Panc1 (cell line): ENCODE data around the gene ZNF580. TPM values are rescaled to one million over a fixed set of nuclear protein-coding genes. Genes with fewer than 3 reads are reported as not detected.
A peak's percentile ranks its signal among the peaks of the same experiment; 100 is the strongest.

ENCODE experiments used
- ATAC-seq: fragments of 200-7000 bp; cut with Tn5 transposase; 2 replicates; pipeline ENCODE4 v1.9.1; 2020; ENCODE audit warnings: mild to moderate bottlenecking, moderate library complexity
- BruUV-seq: library from RNA; stranded (reverse); fragments of 400-500 nt; replicated peaks from 2 replicates; lab custom pipeline; 2021; lab: Mats Ljungman, UMichigan
- CTCF ChIA-PET: fragments of 300-600 bp; sonication (Branson Sonifier 250); formaldehyde crosslinking; loops from one replicate; lab custom pipeline; 2022; ENCODE audit warnings: antibody characterized with exemption; lab: Charles Lee
- POLR2A ChIA-PET: fragments of 300-600 bp; sonication (Branson Sonifier 250); formaldehyde crosslinking; loops from one replicate; lab custom pipeline; 2022; ENCODE audit warnings: antibody characterized with exemption; lab: Charles Lee
- DNase-seq: peaks from one replicate; pipeline ENCODE4 v3.0.0-alpha.2; 2010; ENCODE audit warnings: low read depth, low spot score
- H3K27ac ChIP-seq: 2 replicates; pipeline ENCODE4 v1.5.1; 2011; ENCODE audit warnings: mild to moderate bottlenecking, low read length, inconsistent platforms
- H3K27me3 ChIP-seq: fragments of 200-500 bp; sonication (Bioruptor generic); 2 replicates; pipeline ENCODE4 v1.6.0; 2014; ENCODE audit warnings: low read length, inconsistent platforms; ENCODE audit not compliant: control insufficient read depth, insufficient read depth
- H3K36me3 ChIP-seq: fragments of 200-500 bp; sonication (Bioruptor generic); 2 replicates; pipeline ENCODE4 v1.5.1; 2014; ENCODE audit warnings: inconsistent platforms, mild to moderate bottlenecking, low read length, moderate library complexity; ENCODE audit not compliant: control insufficient read depth, insufficient read depth
- H3K4me1 ChIP-seq: 2 replicates; pipeline ENCODE4 v1.5.1; 2011; ENCODE audit warnings: inconsistent platforms, mild to moderate bottlenecking, low read length, moderate library complexity; ENCODE audit not compliant: control insufficient read depth, insufficient read depth
- H3K4me3 ChIP-seq, 2 experiments: 2 replicates each; pipeline ENCODE4 v1.5.1; 2011 to 2012; ENCODE audit warnings: low read depth in 2 of 2, low read length in 2 of 2, mild to moderate bottlenecking in 2 of 2, inconsistent platforms in 1 of 2, moderate library complexity in 1 of 2
- H3K9me3 ChIP-seq: fragments of 200-500 bp; sonication (Bioruptor generic); 2 replicates; pipeline ENCODE4 v1.5.1; 2014; ENCODE audit warnings: low read depth, mild to moderate bottlenecking, inconsistent platforms, low read length, moderate library complexity; ENCODE audit not compliant: control insufficient read depth, insufficient read depth
- POLR2AphosphoS5 ChIP-seq: IDR thresholded peaks from 2 replicates; pipeline ENCODE4 v1.6.1; 2012; ENCODE audit warnings: mild to moderate bottlenecking, low read depth, low read length, moderate library complexity
- SIN3A ChIP-seq: IDR thresholded peaks from 2 replicates; pipeline ENCODE4 v1.6.1; 2012; ENCODE audit warnings: low read depth, mild to moderate bottlenecking, low read length, moderate library complexity, borderline replicate concordance; ENCODE audit not compliant: insufficient read depth
- TCF7L2 ChIP-seq: IDR thresholded peaks from 2 replicates; pipeline ENCODE4 v1.6.1; 2011; ENCODE audit warnings: mild to moderate bottlenecking, low read depth, low read length, inconsistent platforms
- in situ Hi-C: cut with HindIII; loops from 2 replicates; pipeline ENCODE4 v1.10.0; 2016; ENCODE audit warnings: low sequenced_read_pairs, low pct_unique_long_range_greater_than_20kb
- intact Hi-C: fragments of 100-400 bp; cut with micrococcal nuclease; formaldehyde crosslinking; loops from one replicate; pipeline ENCODE4 v1.10.0; 2022; ENCODE audit not compliant: unreplicated experiment
- total RNA-seq: library from RNA; stranded (reverse); gene quantifications from one replicate; pipeline ENCODE4 v1.2.1, GENCODE V29; 2021; ENCODE audit not compliant: unreplicated experiment
- TF ChIP-seq, protein P1 (sequence below), 2 experiments: IDR thresholded peaks; 2 replicates each; pipeline ENCODE4 v1.6.1; 2011 to 2012; ENCODE audit warnings: low read depth in 2 of 2, control low read depth in 1 of 2, low read length in 1 of 2, mild to moderate bottlenecking in 1 of 2, moderate library complexity in 1 of 2; ENCODE audit not compliant: insufficient read depth in 1 of 2
- TF ChIP-seq, protein P2 (sequence below): fragments of 450-650 bp; IDR thresholded peaks from 2 replicates; pipeline ENCODE4 v1.5.1; 2017; ENCODE audit warnings: mild to moderate bottlenecking

The ZNF580 gene
- total RNA-seq, 1 experiment from 2014 or later, result 58.0 TPM

DNA sequence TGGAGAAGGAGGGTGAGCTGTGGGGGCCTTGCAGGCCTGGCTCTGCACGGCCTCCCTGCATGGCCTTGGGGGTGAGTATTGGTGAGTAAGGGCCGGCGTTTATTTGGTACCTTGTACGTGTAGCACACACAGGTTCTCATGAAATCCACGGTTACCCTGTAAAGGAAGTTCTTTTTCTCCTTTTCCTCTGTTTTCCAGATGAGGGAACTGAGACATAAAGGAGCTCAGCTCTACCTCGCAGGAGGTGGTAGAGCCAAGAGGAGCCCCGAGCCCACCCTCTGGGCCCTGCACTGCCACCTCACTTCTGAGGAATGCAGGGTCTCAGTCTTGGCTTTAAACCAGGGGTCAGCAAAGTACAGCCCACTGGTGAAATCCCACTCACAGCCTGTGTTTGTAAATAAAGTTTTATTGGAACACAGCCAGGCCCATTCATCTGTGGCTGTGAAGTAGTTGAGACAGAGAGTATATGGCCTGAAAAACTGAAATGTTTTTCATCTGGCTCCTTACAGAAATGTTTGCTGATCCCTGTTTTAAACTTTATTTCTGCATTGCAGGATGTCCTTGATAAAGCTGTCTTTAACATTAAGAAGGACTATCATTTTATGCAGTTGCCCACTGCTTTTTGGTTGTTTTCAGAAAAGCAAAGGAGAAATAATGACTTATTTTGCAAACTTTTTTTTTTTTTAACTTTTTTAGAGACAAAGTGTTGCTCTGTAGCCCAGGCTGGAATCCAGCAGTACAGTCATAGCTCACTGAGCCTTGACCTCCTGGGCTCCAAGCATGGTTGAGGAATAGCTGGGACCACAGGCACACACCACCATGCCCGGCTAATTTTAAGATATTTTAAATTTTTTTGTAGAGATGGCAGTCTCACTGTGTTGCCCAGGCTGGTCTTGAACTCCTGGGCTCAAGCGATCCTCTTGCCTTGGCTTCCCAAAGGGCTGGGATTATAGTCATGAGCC, 40.6 kb downstream of the ZNF580 start:
- no peaks in the 10 kb centered on the region for H3K9me3 ChIP-seq
- peaks cover 33% of the 10 kb centered on the region for H3K4me1 ChIP-seq
- TF ChIP-seq POLR2AphosphoS5, result no peak
- TF ChIP-seq, protein P1, sequence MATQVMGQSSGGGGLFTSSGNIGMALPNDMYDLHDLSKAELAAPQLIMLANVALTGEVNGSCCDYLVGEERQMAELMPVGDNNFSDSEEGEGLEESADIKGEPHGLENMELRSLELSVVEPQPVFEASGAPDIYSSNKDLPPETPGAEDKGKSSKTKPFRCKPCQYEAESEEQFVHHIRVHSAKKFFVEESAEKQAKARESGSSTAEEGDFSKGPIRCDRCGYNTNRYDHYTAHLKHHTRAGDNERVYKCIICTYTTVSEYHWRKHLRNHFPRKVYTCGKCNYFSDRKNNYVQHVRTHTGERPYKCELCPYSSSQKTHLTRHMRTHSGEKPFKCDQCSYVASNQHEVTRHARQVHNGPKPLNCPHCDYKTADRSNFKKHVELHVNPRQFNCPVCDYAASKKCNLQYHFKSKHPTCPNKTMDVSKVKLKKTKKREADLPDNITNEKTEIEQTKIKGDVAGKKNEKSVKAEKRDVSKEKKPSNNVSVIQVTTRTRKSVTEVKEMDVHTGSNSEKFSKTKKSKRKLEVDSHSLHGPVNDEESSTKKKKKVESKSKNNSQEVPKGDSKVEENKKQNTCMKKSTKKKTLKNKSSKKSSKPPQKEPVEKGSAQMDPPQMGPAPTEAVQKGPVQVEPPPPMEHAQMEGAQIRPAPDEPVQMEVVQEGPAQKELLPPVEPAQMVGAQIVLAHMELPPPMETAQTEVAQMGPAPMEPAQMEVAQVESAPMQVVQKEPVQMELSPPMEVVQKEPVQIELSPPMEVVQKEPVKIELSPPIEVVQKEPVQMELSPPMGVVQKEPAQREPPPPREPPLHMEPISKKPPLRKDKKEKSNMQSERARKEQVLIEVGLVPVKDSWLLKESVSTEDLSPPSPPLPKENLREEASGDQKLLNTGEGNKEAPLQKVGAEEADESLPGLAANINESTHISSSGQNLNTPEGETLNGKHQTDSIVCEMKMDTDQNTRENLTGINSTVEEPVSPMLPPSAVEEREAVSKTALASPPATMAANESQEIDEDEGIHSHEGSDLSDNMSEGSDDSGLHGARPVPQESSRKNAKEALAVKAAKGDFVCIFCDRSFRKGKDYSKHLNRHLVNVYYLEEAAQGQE (IDR thresholded peaks at IDR 0.05; ENCODE audit: insufficient read depth in 1 of 2, low read depth in 2 of 2, low read length in 1 of 2), result no peak
- TF ChIP-seq TCF7L2, result no peak
- TF ChIP-seq, protein P2, sequence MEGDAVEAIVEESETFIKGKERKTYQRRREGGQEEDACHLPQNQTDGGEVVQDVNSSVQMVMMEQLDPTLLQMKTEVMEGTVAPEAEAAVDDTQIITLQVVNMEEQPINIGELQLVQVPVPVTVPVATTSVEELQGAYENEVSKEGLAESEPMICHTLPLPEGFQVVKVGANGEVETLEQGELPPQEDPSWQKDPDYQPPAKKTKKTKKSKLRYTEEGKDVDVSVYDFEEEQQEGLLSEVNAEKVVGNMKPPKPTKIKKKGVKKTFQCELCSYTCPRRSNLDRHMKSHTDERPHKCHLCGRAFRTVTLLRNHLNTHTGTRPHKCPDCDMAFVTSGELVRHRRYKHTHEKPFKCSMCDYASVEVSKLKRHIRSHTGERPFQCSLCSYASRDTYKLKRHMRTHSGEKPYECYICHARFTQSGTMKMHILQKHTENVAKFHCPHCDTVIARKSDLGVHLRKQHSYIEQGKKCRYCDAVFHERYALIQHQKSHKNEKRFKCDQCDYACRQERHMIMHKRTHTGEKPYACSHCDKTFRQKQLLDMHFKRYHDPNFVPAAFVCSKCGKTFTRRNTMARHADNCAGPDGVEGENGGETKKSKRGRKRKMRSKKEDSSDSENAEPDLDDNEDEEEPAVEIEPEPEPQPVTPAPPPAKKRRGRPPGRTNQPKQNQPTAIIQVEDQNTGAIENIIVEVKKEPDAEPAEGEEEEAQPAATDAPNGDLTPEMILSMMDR, result no peak
- no peak for TF ChIP-seq SIN3A
- H3K36me3 ChIP-seq, result peaks cover 26% of the 10 kb centered on the region
- no peak overlapping the region for H3K27ac ChIP-seq
- in situ Hi-C loops (no loop called here), intact Hi-C loops (no loop called here)
- H3K4me3 ChIP-seq, result no peak overlapping the region
- no TSS peak for BruUV-seq
- ChIA-PET CTCF (interaction anchor here (0.6 to 1.0 kb wide), 3 partner anchors 27 to 48 kb away, joined by 3 to 8 read pairs (median 4); no protein-coding TSS in a partner anchor), POLR2A (no interaction called here)
- ATAC-seq (no peak), DNase-seq (no peak)
- no peaks in the 10 kb centered on the region for H3K27me3 ChIP-seq

DNA sequence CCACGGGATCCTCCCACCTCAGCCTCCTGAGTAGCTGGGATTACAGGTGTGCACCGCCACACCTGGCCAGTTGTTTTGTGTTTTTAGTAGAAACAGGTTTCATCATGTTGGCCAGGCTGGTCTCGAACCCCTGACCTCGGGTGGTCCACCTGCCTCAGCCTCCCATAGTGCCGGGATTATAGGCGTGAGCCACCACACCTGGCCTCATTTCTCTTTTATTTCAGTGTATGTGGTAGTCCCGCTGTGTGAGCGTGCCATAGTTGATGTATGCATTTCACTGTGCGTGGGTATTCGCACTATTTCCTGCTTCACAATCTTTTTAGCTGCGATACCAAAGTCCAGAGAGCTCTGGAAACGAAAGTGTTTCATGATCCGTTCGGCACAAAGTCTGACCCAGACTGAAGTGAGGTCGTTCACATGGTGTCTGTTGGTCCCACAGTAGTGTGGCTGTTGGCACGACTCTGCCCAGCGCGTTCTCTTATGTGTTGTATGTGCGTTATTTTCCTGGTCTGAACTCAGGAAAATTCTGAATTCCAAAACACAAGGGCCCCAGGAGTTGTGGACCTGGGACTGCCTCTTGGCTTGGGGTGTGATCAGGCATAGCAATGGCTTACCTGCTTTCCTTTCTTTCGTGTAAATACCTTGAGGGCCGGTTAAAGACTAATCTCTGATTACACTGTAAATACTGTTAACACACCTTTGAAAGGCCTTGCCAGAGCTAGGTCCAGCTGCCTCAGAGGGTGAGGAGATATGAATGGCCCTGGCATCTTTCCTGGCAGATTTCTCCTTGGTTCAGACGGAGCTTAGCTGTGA, 42.9 kb downstream of the ZNF580 start:
- TF ChIP-seq, protein P2, result no peak
- H3K9me3 ChIP-seq, result no peaks in the 10 kb centered on the region
- H3K4me3 ChIP-seq, result no peak overlapping the region
- intact Hi-C loops (no loop called here), in situ Hi-C loops (no loop called here)
- H3K27ac ChIP-seq, result peak overlapping the region; percentile 48; the same call in 1 of the 2 replicates
- H3K27me3 ChIP-seq, result no peaks in the 10 kb centered on the region
- ChIA-PET POLR2A (interaction anchor here (0.6 to 0.8 kb wide), 2 partner anchors 109 to 1387 kb away, joined by 3 to 5 read pairs; no protein-coding TSS in a partner anchor), CTCF (interaction anchor here (0.5 kb wide), 1 partner anchor 306 kb away, joined by 7 read pairs; no protein-coding TSS in a partner anchor)
- ATAC-seq (no peak), DNase-seq (no peak)
- no TSS peak for BruUV-seq
- peaks cover 17% of the 10 kb centered on the region; the same call in 1 of the 2 replicates for H3K36me3 ChIP-seq
- H3K4me1 ChIP-seq, result peaks cover 17% of the 10 kb centered on the region; the same call in 1 of the 2 replicates
